Measurements from ENCODE around the gene GLIS2. TPM values are rescaled to one million over a fixed set of nuclear protein-coding genes. Genes with fewer than 3 reads are reported as not detected.

Gene GLIS2
- total RNA-seq, 6 donors from 2014 or later = 10.5 to 35.2 (median 22.6) TPM

GRCh38 chr16:4378999-4379690 is 63.3 kb downstream of the GLIS2 start:
- Histone ChIP-seq H3K27ac (peak overlapping the region in 3 of 4 donors; percentile 6 to 82 (median 82)), H3K4me3 (no peak overlapping the region), H3K27me3 (no peaks in the 10 kb centered on the region), H3K4me1 (peaks cover 49 to 56% (median 55%) of the 10 kb centered on the region in 4 donors), H3K9me3 (no peaks in the 10 kb centered on the region), H3K36me3 (peaks cover 15 to 52% (median 33%) of the 10 kb centered on the region in 4 donors)
- TF ChIP-seq POLR2AphosphoS5 (IDR thresholded peaks at IDR 0.05) (no peak), POLR2A (IDR thresholded peaks at IDR 0.05) (no peak), EP300 (IDR thresholded peaks at IDR 0.05) (no peak)
- TF ChIP-seq, protein P1, sequence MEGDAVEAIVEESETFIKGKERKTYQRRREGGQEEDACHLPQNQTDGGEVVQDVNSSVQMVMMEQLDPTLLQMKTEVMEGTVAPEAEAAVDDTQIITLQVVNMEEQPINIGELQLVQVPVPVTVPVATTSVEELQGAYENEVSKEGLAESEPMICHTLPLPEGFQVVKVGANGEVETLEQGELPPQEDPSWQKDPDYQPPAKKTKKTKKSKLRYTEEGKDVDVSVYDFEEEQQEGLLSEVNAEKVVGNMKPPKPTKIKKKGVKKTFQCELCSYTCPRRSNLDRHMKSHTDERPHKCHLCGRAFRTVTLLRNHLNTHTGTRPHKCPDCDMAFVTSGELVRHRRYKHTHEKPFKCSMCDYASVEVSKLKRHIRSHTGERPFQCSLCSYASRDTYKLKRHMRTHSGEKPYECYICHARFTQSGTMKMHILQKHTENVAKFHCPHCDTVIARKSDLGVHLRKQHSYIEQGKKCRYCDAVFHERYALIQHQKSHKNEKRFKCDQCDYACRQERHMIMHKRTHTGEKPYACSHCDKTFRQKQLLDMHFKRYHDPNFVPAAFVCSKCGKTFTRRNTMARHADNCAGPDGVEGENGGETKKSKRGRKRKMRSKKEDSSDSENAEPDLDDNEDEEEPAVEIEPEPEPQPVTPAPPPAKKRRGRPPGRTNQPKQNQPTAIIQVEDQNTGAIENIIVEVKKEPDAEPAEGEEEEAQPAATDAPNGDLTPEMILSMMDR (IDR thresholded peaks at IDR 0.05) = no peak
- DNase-seq (peak in 1 of 2 donors; percentile 68), ATAC-seq (ENCODE audit: low FRiP score in 2 of 2) (no peak)
- WGBS, 2 donors = 81 to 90% methylated on average over 9 to 13 of the region's 21 CpGs

DNA sequence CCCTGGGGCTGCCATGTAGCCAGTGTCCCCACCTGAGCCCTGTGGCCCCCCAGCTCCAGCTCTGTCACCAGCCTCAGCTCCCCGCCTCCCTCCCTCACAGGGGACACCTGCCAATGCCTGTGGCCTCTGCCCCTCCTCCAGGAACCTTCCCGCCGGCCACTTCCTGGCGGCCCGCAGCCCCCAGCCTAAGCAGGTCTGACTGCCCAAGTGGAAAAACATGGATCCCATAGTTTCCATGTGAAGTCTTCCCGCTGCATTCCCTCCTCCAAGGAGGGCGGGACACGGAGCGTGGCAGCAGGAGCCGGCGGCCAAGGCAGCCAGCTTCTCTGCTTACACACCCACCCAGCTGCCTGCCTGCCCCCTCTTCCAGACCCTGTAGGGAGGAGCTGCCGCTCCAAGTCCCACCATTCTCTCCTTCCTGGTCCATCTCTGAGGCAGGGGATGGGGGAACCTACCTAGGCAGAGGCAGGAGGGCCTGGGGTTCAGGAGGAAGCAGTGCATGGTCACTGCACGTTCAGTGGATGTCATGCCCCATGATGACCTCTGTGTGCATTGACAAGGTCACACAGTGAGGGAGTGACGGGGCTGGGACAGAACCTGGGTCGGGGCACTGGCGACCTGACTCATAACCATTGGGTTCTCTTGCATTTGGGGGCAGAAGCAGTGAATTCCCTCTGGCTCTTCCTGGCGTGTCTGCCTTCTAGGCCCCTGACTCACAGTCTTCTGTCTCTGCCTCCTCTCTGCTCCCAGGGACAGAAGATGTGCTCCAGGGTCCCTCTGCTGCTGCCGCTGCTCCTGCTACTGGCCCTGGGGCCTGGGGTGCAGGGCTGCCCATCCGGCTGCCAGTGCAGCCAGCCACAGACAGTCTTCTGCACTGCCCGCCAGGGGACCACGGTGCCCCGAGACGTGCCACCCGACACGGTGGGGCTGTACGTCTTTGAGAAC is 64.5 kb downstream of the GLIS2 start:
- peak overlapping the region in 3 of 4 donors; percentile 0 to 61 (median 5) for H3K27ac ChIP-seq

GRCh38 chr16:4381072-4381934 is 65.4 kb downstream of the GLIS2 start:
- Histone ChIP-seq H3K36me3 (peaks cover 15 to 73% (median 48%) of the 10 kb centered on the region in 4 donors), H3K9me3 (no peaks in the 10 kb centered on the region), H3K4me1 (peaks cover 28 to 40% (median 35%) of the 10 kb centered on the region in 4 donors), H3K4me3 (no peak overlapping the region), H3K27ac (no peak overlapping the region), H3K27me3 (no peaks in the 10 kb centered on the region)
- 94 to 100% methylated on average over 4 to 41 of the region's 59 CpGs for WGBS, 2 donors
- TF ChIP-seq POLR2A (IDR thresholded peaks at IDR 0.05) (no peak), POLR2AphosphoS5 (IDR thresholded peaks at IDR 0.05) (no peak), EP300 (IDR thresholded peaks at IDR 0.05) (no peak)
- TF ChIP-seq, protein P1 (IDR thresholded peaks at IDR 0.05) = no peak
- no peak for ATAC-seq (ENCODE audit: low FRiP score in 2 of 2)
- peak in 1 of 2 donors; percentile 83 for DNase-seq

More for the DNA sequence above, 64.5 kb downstream of the GLIS2 start:
- Histone ChIP-seq H3K9me3 (no peaks in the 10 kb centered on the region), H3K4me1 (peaks cover 37 to 50% (median 42%) of the 10 kb centered on the region in 4 donors), H3K36me3 (peaks cover 15 to 65% (median 41%) of the 10 kb centered on the region in 4 donors), H3K4me3 (no peak overlapping the region), H3K27me3 (no peaks in the 10 kb centered on the region)
- no peak for ATAC-seq (ENCODE audit: low FRiP score in 2 of 2)
- 63 to 89% methylated on average over 12 to 23 of the region's 26 CpGs for WGBS, 2 donors
- TF ChIP-seq POLR2AphosphoS5 (IDR thresholded peaks at IDR 0.05) = no peak
- TF ChIP-seq, protein P1 (IDR thresholded peaks at IDR 0.05) = no peak
- no peak for TF ChIP-seq EP300 (IDR thresholded peaks at IDR 0.05)
- peak in 1 of 2 donors; percentile 76 for DNase-seq

DNA sequence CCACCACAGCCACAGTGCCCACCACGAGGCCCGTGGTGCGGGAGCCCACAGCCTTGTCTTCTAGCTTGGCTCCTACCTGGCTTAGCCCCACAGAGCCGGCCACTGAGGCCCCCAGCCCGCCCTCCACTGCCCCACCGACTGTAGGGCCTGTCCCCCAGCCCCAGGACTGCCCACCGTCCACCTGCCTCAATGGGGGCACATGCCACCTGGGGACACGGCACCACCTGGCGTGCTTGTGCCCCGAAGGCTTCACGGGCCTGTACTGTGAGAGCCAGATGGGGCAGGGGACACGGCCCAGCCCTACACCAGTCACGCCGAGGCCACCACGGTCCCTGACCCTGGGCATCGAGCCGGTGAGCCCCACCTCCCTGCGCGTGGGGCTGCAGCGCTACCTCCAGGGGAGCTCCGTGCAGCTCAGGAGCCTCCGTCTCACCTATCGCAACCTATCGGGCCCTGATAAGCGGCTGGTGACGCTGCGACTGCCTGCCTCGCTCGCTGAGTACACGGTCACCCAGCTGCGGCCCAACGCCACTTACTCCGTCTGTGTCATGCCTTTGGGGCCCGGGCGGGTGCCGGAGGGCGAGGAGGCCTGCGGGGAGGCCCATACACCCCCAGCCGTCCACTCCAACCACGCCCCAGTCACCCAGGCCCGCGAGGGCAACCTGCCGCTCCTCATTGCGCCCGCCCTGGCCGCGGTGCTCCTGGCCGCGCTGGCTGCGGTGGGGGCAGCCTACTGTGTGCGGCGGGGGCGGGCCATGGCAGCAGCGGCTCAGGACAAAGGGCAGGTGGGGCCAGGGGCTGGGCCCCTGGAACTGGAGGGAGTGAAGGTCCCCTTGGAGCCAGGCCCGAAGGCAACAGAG is 66.3 kb downstream of the GLIS2 start:
- WGBS, 2 donors = 94 to 97% methylated on average over 9 to 44 of the region's 55 CpGs
- H3K36me3 ChIP-seq = peaks cover 15 to 80% (median 55%) of the 10 kb centered on the region in 4 donors
- TF ChIP-seq POLR2AphosphoS5 (IDR thresholded peaks at IDR 0.05) = no peak
- no peak for TF ChIP-seq POLR2A (IDR thresholded peaks at IDR 0.05)
- TF ChIP-seq EP300 (IDR thresholded peaks at IDR 0.05) = no peak
- TF ChIP-seq, protein P1 (IDR thresholded peaks at IDR 0.05) = no peak
- peaks cover 24 to 38% (median 32%) of the 10 kb centered on the region in 4 donors for H3K4me1 ChIP-seq
- DNase-seq = peak in 1 of 2 donors; percentile 81
- peak overlapping the region in 3 of 4 donors; percentile 3 to 57 (median 25) for H3K27ac ChIP-seq
- H3K27me3 ChIP-seq = no peaks in the 10 kb centered on the region
- no peak for ATAC-seq (ENCODE audit: low FRiP score in 2 of 2)
- H3K9me3 ChIP-seq = no peaks in the 10 kb centered on the region
- H3K4me3 ChIP-seq = no peak overlapping the region
